ENCODE results near the gene SPEM2. TPM values are rescaled to one million over a fixed set of nuclear protein-coding genes. Genes with fewer than 3 reads are reported as not detected.

Gene SPEM2
- total RNA-seq, 1 donor from 2014 or later = not detected

- no peak for TF ChIP-seq CTCF (IDR thresholded peaks at IDR 0.05; ENCODE audit: insufficient read depth, low read length, severe bottlenecking)
- no peak overlapping the region for H3K4me3 ChIP-seq (ENCODE audit: low read depth, low read length)
- no peak for FAIRE-seq
- no peaks in the 10 kb centered on the region for H3K27me3 ChIP-seq (ENCODE audit: control insufficient read depth, insufficient read depth, low read length)
- H3K36me3 ChIP-seq (ENCODE audit: control insufficient read depth, insufficient read depth, low read length) = no peaks in the 10 kb centered on the region
- no peak for DNase-seq (ENCODE audit: low read depth)
These were observed 26.8 kb upstream of the SPEM2 start for GRCh38 chr17:7398612-7399011.

DNA sequence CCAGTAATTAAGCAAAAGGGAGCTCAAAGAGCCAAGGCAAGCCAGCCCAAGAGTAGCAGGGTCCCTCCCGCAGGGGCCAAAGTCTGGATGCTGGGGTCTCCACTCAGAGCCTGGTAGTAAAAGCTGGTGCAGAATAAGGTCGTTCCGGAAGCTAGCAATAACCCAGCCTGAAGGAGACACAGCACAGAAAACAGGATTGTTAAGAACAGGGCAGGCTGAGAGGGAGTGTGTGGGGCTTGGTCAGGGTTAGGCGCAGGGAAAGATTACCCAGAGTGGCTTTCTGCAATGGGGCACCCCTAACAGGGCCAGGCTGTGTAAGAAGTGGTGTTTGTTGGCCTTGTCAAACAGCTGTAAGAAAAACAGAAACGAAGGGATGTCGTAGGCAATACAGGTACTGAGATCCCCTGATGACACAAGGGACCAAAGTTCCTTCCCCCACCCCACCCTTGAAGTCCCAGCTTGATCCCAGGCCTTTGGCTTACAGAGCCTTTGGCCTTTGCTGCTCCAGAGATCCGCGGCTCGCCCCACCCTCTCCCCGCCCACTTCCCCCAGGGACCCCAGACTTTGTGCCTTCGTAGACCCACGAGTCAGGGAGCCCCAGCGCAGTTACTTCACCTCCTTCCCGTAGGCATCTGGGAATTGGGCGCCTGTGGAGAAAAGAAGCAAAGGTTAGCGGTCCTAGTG lies 22.2 kb upstream of the SPEM2 start:
- FAIRE-seq = peak; percentile 52
- no peaks in the 10 kb centered on the region for H3K36me3 ChIP-seq (ENCODE audit: control insufficient read depth, insufficient read depth, low read length)
- TF ChIP-seq CTCF (IDR thresholded peaks at IDR 0.05; ENCODE audit: insufficient read depth, low read length, severe bottlenecking) = no peak
- no peaks in the 10 kb centered on the region for H3K27me3 ChIP-seq (ENCODE audit: control insufficient read depth, insufficient read depth, low read length)
- H3K4me3 ChIP-seq (ENCODE audit: low read depth, low read length) = peak overlapping the region; percentile 74
- DNase-seq (ENCODE audit: low read depth) = no peak

DNA sequence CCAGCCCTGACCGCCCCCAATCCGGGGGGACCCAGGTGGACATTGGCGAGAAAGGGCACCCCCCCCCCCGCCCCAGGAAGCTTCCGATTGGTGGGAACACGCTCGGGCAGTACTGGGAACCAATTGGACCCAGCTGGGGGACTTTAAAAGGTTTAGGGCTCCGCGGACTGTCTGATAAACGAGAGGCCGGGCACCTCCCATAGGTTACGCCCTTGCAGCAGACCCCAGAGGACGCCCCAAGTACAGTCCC lies 21.8 kb upstream of the SPEM2 start:
- Histone ChIP-seq H3K4me3 (ENCODE audit: low read depth, low read length) (peak overlapping the region; percentile 74), H3K36me3 (ENCODE audit: control insufficient read depth, insufficient read depth, low read length) (no peaks in the 10 kb centered on the region), H3K27me3 (ENCODE audit: control insufficient read depth, insufficient read depth, low read length) (no peaks in the 10 kb centered on the region)
- FAIRE-seq (no peak), DNase-seq (ENCODE audit: low read depth) (no peak)
- TF ChIP-seq CTCF (IDR thresholded peaks at IDR 0.05; ENCODE audit: insufficient read depth, low read length, severe bottlenecking) = no peak

GRCh38 chr17:7403977-7404736 lies 21.3 kb upstream of the SPEM2 start, which contains the start of gene TMEM256:
Gene TMEM256, minus strand, starts transcription at chr17:7404097. Its CDS starts 13 bp downstream, at chr17:7404084.
- Histone ChIP-seq H3K27me3 (ENCODE audit: control insufficient read depth, insufficient read depth, low read length) (no peaks in the 10 kb centered on the region), H3K4me3 (ENCODE audit: low read depth, low read length) (peak within 1 kb of the TSS; percentile 74), H3K36me3 (ENCODE audit: control insufficient read depth, insufficient read depth, low read length) (no peaks in the 10 kb centered on the region)
- DNase-seq (ENCODE audit: low read depth) (peak; percentile 96), FAIRE-seq (peak; percentile 47)
- TF ChIP-seq CTCF (IDR thresholded peaks at IDR 0.05; ENCODE audit: insufficient read depth, low read length, severe bottlenecking) = no peak

GRCh38 chr17:7404737-7405349 lies 20.6 kb upstream of the SPEM2 start:
- no peak for FAIRE-seq
- no peak for TF ChIP-seq CTCF (IDR thresholded peaks at IDR 0.05; ENCODE audit: insufficient read depth, low read length, severe bottlenecking)
- no peak for DNase-seq (ENCODE audit: low read depth)
- Histone ChIP-seq H3K36me3 (ENCODE audit: control insufficient read depth, insufficient read depth, low read length) (no peaks in the 10 kb centered on the region), H3K4me3 (ENCODE audit: low read depth, low read length) (peak overlapping the region; percentile 74), H3K27me3 (ENCODE audit: control insufficient read depth, insufficient read depth, low read length) (no peaks in the 10 kb centered on the region)

All from bronchial epithelial cell (primary cell).